Measurements from ENCODE around the gene C1orf21.

DNA sequence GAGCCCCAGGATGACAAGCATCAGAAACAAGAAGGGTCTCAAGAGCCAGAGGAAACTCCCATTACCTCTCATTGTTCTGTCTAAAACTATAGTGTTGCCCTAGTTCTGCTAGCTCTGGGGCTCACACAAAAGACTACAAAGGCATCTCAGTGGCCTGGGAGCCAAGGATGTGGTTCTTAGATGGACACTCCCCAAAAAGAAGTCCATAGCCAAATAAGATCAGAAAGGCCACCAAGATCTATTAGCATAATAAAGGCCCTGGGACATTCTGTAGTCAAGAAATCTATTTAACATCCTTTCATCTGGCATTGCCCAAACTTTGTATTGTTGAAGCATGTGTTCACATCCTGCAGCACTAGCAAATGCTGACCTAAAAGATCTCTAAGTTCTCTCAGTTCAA, 268.4 kb downstream of the C1orf21 start:
- TF ChIP-seq POLR2A (IDR thresholded peaks at IDR 0.05; ENCODE audit: low read length) (no peak), GATA1 (IDR thresholded peaks at IDR 0.05; ENCODE audit: low read depth, low read length) (no peak)
